Neural cell (in vitro differentiated cells): Measurements from ENCODE around the gene ADSS1.

Experiments used
- EP300 ChIP-seq: fragments of 450-650 bp; conservative IDR thresholded peaks from 2 replicates; pipeline ENCODE4 v1.6.1; 2014; ENCODE audit warnings: antibody characterized with exemption, mild to moderate bottlenecking, moderate library complexity; ENCODE audit not compliant: poor library complexity, severe bottlenecking
- TF ChIP-seq, protein P1 (sequence below): fragments of 450-650 bp; IDR thresholded peaks from 2 replicates; pipeline ENCODE4 v1.5.1; 2014; ENCODE audit warnings: antibody characterized with exemption, mild to moderate bottlenecking, moderate library complexity; ENCODE audit not compliant: poor library complexity, severe bottlenecking

DNA sequence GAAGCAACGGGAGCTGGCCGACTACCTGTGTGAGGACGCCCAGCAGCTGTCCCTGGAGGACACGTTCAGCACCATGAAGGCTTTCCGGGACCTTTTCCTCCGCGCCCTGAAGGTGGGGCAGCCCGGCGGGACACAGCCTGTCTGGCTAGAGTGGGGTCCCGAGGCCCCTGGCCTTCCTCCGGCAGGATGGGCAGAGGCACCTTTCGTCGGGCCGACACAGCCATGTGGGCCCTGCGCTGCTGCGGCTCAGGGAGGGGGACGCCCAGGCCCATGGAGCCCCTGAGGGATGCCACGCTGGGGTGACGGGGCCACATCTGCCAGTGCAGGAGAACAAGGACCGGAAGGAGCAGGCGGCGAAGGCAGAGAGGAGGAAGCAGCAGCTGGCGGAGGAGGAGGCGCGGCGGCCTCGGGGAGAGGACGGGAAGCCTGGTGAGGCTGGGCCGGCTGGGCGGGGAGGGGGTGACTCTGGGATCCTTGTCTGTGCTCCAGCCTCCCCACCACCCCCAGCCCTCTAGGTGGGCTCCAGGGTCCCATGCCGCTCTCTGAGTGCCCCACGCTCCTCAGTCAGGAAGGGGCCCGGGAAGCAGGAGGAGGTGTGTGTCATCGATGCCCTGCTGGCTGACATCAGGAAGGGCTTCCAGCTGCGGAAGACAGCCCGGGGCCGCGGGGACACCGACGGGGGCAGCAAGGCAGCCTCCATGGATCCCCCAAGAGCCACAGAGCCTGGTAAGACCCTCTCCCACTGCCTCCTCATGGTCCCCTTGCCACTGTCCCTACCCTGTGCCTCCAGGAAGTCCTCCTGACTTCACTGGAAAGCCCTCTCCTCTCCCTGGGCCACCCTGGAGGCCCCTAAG lies 10.9 kb upstream of the ADSS1 start:
- TF ChIP-seq, protein P1, sequence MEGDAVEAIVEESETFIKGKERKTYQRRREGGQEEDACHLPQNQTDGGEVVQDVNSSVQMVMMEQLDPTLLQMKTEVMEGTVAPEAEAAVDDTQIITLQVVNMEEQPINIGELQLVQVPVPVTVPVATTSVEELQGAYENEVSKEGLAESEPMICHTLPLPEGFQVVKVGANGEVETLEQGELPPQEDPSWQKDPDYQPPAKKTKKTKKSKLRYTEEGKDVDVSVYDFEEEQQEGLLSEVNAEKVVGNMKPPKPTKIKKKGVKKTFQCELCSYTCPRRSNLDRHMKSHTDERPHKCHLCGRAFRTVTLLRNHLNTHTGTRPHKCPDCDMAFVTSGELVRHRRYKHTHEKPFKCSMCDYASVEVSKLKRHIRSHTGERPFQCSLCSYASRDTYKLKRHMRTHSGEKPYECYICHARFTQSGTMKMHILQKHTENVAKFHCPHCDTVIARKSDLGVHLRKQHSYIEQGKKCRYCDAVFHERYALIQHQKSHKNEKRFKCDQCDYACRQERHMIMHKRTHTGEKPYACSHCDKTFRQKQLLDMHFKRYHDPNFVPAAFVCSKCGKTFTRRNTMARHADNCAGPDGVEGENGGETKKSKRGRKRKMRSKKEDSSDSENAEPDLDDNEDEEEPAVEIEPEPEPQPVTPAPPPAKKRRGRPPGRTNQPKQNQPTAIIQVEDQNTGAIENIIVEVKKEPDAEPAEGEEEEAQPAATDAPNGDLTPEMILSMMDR: no peak
- no peak for TF ChIP-seq EP300
